Measurements from ENCODE around the gene IREB2.
"Not testable (repeated sequence)": the region's sequence is repeated elsewhere in the genome, so short reads cannot be mapped to it uniquely, and the experiment has no call there.

Gene IREB2

GRCh38 chr15:78434711-78435110 lies 3.3 kb upstream of the IREB2 start:
- not testable (repeated sequence) for DNase-seq

GRCh38 chr15:78437107-78437761 lies 782 bp upstream of the IREB2 start:
- DNase-seq = no peak

GRCh38 chr15:78438619-78439285 lies 736 bp downstream of the IREB2 start:
- DNase-seq = no peak

- no peak for DNase-seq
These were observed 2.7 kb downstream of the IREB2 start for GRCh38 chr15:78440375-78441373.

- no peak for DNase-seq
These were observed 6.2 kb downstream of the IREB2 start for GRCh38 chr15:78444255-78444654.

GRCh38 chr15:78445875-78446274 lies 7.9 kb downstream of the IREB2 start:
- DNase-seq = no peak

GRCh38 chr15:78446551-78446950 lies 8.5 kb downstream of the IREB2 start:
- no peak for DNase-seq

GRCh38 chr15:78448441-78449219 lies 10.6 kb downstream of the IREB2 start:
- no peak for DNase-seq

- DNase-seq = peak; percentile 17
These were observed 11.4 kb downstream of the IREB2 start for GRCh38 chr15:78449220-78449999.

GRCh38 chr15:78450285-78450858 lies 12.4 kb downstream of the IREB2 start:
- DNase-seq = peak; percentile 18

- no peak for DNase-seq
These were observed 14.5 kb downstream of the IREB2 start for GRCh38 chr15:78452485-78452884.

GRCh38 chr15:78453447-78453846 lies 15.4 kb downstream of the IREB2 start:
- DNase-seq = no peak

GRCh38 chr15:78454992-78455391 lies 17.0 kb downstream of the IREB2 start:
- DNase-seq = no peak

- peak; percentile 46 for DNase-seq
These were observed 17.7 kb downstream of the IREB2 start for GRCh38 chr15:78455749-78456148.

- DNase-seq = no peak
These were observed 18.4 kb downstream of the IREB2 start for GRCh38 chr15:78456426-78456825.

GRCh38 chr15:78457101-78457500 lies 19.1 kb downstream of the IREB2 start:
- peak; percentile 57 for DNase-seq

- DNase-seq = no peak
These were observed 22.7 kb downstream of the IREB2 start for GRCh38 chr15:78460737-78461136.

GRCh38 chr15:78461171-78461888 lies 23.3 kb downstream of the IREB2 start:
- DNase-seq = no peak

- no peak for DNase-seq
These were observed 31.0 kb downstream of the IREB2 start for GRCh38 chr15:78469031-78469430.

GRCh38 chr15:78477295-78477694 lies 39.3 kb downstream of the IREB2 start:
- no peak for DNase-seq

- no peak for DNase-seq
These were observed 41.6 kb downstream of the IREB2 start for GRCh38 chr15:78479650-78480049.

Measured in DMS79 (cell line).